Mucosa of stomach (tissue), 1 donor: ENCODE results near the gene DIAPH2.

ENCODE experiments used
- H3K27me3 ChIP-seq: one replicate; pipeline ENCODE4 v1.7.0; 2013; ENCODE audit warnings: mild to moderate bottlenecking, low read length; ENCODE audit not compliant: control insufficient read depth, insufficient read depth
- H3K36me3 ChIP-seq: one replicate; pipeline ENCODE4 v1.7.0; 2013; ENCODE audit warnings: low read length; ENCODE audit not compliant: control insufficient read depth, insufficient read depth
- H3K4me1 ChIP-seq: one replicate; pipeline ENCODE4 v1.7.0; 2013; ENCODE audit warnings: mild to moderate bottlenecking, low read length; ENCODE audit not compliant: control insufficient read depth, insufficient read depth
- H3K4me3 ChIP-seq: one replicate; pipeline ENCODE4 v1.7.0; 2013; ENCODE audit warnings: low read length
- H3K9ac ChIP-seq: one replicate; pipeline ENCODE4 v1.7.0; 2013; ENCODE audit warnings: mild to moderate bottlenecking, low read length, moderate library complexity
- H3K9me3 ChIP-seq: one replicate; pipeline ENCODE4 v1.7.0; 2013; ENCODE audit warnings: mild to moderate bottlenecking, low read length, moderate library complexity; ENCODE audit not compliant: control insufficient read depth
- donor health status: Pancreatic carcinoma.

Gene DIAPH2

GRCh38 chrX:97167333-97167732 lies 482.7 kb downstream of the DIAPH2 start:
- Histone ChIP-seq H3K9ac (no peak overlapping the region), H3K4me1 (no peaks in the 10 kb centered on the region), H3K9me3 (no peaks in the 10 kb centered on the region), H3K4me3 (no peak overlapping the region), H3K27me3 (no peaks in the 10 kb centered on the region), H3K36me3 (no peaks in the 10 kb centered on the region)

GRCh38 chrX:97168646-97169045 lies 484.0 kb downstream of the DIAPH2 start:
- no peaks in the 10 kb centered on the region for H3K4me1 ChIP-seq
- H3K36me3 ChIP-seq, result no peaks in the 10 kb centered on the region
- H3K27me3 ChIP-seq, result no peaks in the 10 kb centered on the region
- no peak overlapping the region for H3K4me3 ChIP-seq
- no peak overlapping the region for H3K9ac ChIP-seq
- no peaks in the 10 kb centered on the region for H3K9me3 ChIP-seq

- Histone ChIP-seq H3K4me1 (no peaks in the 10 kb centered on the region), H3K36me3 (no peaks in the 10 kb centered on the region), H3K4me3 (no peak overlapping the region), H3K27me3 (no peaks in the 10 kb centered on the region), H3K9me3 (no peaks in the 10 kb centered on the region), H3K9ac (no peak overlapping the region)
Observed at GRCh38 chrX:97175147-97175546, 490.5 kb downstream of the DIAPH2 start.

- Histone ChIP-seq H3K9ac (no peak overlapping the region), H3K36me3 (no peaks in the 10 kb centered on the region), H3K27me3 (no peaks in the 10 kb centered on the region), H3K4me3 (no peak overlapping the region), H3K4me1 (no peaks in the 10 kb centered on the region), H3K9me3 (no peaks in the 10 kb centered on the region)
Observed at GRCh38 chrX:97189668-97190067, 505.0 kb downstream of the DIAPH2 start.

- Histone ChIP-seq H3K27me3 (no peaks in the 10 kb centered on the region), H3K4me1 (no peaks in the 10 kb centered on the region), H3K36me3 (no peaks in the 10 kb centered on the region), H3K9me3 (no peaks in the 10 kb centered on the region), H3K4me3 (no peak overlapping the region), H3K9ac (no peak overlapping the region)
Observed at GRCh38 chrX:97199501-97199900, 514.9 kb downstream of the DIAPH2 start.

GRCh38 chrX:97200454-97200853 lies 515.8 kb downstream of the DIAPH2 start:
- Histone ChIP-seq H3K9ac (no peak overlapping the region), H3K27me3 (no peaks in the 10 kb centered on the region), H3K4me3 (no peak overlapping the region), H3K9me3 (no peaks in the 10 kb centered on the region), H3K36me3 (no peaks in the 10 kb centered on the region), H3K4me1 (no peaks in the 10 kb centered on the region)

GRCh38 chrX:97210501-97210900 lies 525.9 kb downstream of the DIAPH2 start:
- no peak overlapping the region for H3K4me3 ChIP-seq
- H3K4me1 ChIP-seq, result no peaks in the 10 kb centered on the region
- no peak overlapping the region for H3K9ac ChIP-seq
- no peaks in the 10 kb centered on the region for H3K36me3 ChIP-seq
- no peaks in the 10 kb centered on the region for H3K27me3 ChIP-seq
- no peaks in the 10 kb centered on the region for H3K9me3 ChIP-seq

GRCh38 chrX:97211070-97211469 lies 526.4 kb downstream of the DIAPH2 start:
- Histone ChIP-seq H3K9ac (no peak overlapping the region), H3K4me3 (no peak overlapping the region), H3K9me3 (no peaks in the 10 kb centered on the region), H3K36me3 (no peaks in the 10 kb centered on the region), H3K27me3 (no peaks in the 10 kb centered on the region), H3K4me1 (no peaks in the 10 kb centered on the region)

- Histone ChIP-seq H3K4me1 (no peaks in the 10 kb centered on the region), H3K9me3 (no peaks in the 10 kb centered on the region), H3K27me3 (no peaks in the 10 kb centered on the region)
Observed at GRCh38 chrX:97215186-97215585, 530.5 kb downstream of the DIAPH2 start.

GRCh38 chrX:97224148-97224547 lies 539.5 kb downstream of the DIAPH2 start:
- Histone ChIP-seq H3K4me1 (no peaks in the 10 kb centered on the region), H3K4me3 (no peak overlapping the region), H3K9ac (no peak overlapping the region), H3K9me3 (no peaks in the 10 kb centered on the region), H3K27me3 (no peaks in the 10 kb centered on the region), H3K36me3 (no peaks in the 10 kb centered on the region)

More at GRCh38 chrX:97215186-97215585, 530.5 kb downstream of the DIAPH2 start:
- no peak overlapping the region for H3K4me3 ChIP-seq
- no peaks in the 10 kb centered on the region for H3K36me3 ChIP-seq
- no peak overlapping the region for H3K9ac ChIP-seq

GRCh38 chrX:97229318-97229717 lies 544.7 kb downstream of the DIAPH2 start:
- no peaks in the 10 kb centered on the region for H3K36me3 ChIP-seq
- no peaks in the 10 kb centered on the region for H3K9me3 ChIP-seq
- no peaks in the 10 kb centered on the region for H3K27me3 ChIP-seq
- H3K9ac ChIP-seq, result no peak overlapping the region
- H3K4me1 ChIP-seq, result no peaks in the 10 kb centered on the region
- H3K4me3 ChIP-seq, result no peak overlapping the region

- Histone ChIP-seq H3K9me3 (no peaks in the 10 kb centered on the region), H3K27me3 (no peaks in the 10 kb centered on the region), H3K9ac (no peak overlapping the region), H3K4me3 (no peak overlapping the region), H3K4me1 (no peaks in the 10 kb centered on the region), H3K36me3 (no peaks in the 10 kb centered on the region)
Observed at GRCh38 chrX:97230948-97231347, 546.3 kb downstream of the DIAPH2 start.

GRCh38 chrX:97234471-97235081 lies 549.9 kb downstream of the DIAPH2 start:
- Histone ChIP-seq H3K27me3 (no peaks in the 10 kb centered on the region), H3K9me3 (no peaks in the 10 kb centered on the region), H3K4me3 (no peak overlapping the region), H3K4me1 (no peaks in the 10 kb centered on the region), H3K9ac (no peak overlapping the region), H3K36me3 (no peaks in the 10 kb centered on the region)
